Body of pancreas (tissue), 4 donors: ENCODE measurements around the gene BTN3A1.

Source experiments
- CTCF ChIP-seq, 7 experiments: fragments of 450-650 bp in 4 of 7; fragments of 200-600 bp in 3 of 7; sonication (generic) in 3 of 7; IDR thresholded peaks; one replicate each; pipeline ENCODE4 v1.5.1; 2016 to 2019; ENCODE audit warnings: antibody characterized with exemption in 7 of 7
- POLR2A ChIP-seq, 3 donors: fragments of 450-650 bp; IDR thresholded peaks; one replicate each; pipeline ENCODE4 v1.6.1; 2016; ENCODE audit warnings: antibody characterized with exemption in 3 of 3, mild to moderate bottlenecking in 2 of 3

GRCh38 chr6:26394289-26394688 is 7.8 kb upstream of the BTN3A1 start:
- TF ChIP-seq CTCF (IDR thresholded peaks at IDR 0.05) (no peak), POLR2A (IDR thresholded peaks at IDR 0.05) (no peak)
